Endothelial cell of umbilical vein (primary cell): Measurements from ENCODE around the gene CMTM8. TPM values are rescaled to one million over a fixed set of nuclear protein-coding genes. Genes with fewer than 3 reads are reported as not detected.
"Not testable (repeated sequence)": the region's sequence is repeated elsewhere in the genome, so short reads cannot be mapped to it uniquely, and the experiment has no call there.

Source experiments
- BruUV-seq: library from RNA; stranded (reverse); fragments of 400-500 nt; replicated peaks from 2 replicates; lab custom pipeline; 2021; lab: Mats Ljungman, UMichigan
- CTCF ChIA-PET: fragments of 300-600, 350-600 bp; sonication (Branson Sonifier 250); formaldehyde crosslinking; loops from one replicate; lab custom pipeline; 2021; ENCODE audit warnings: antibody characterized with exemption, inconsistent platforms; lab: Charles Lee
- POLR2A ChIA-PET: fragments of 300-600, 350-600 bp; sonication (Branson Sonifier 250); formaldehyde crosslinking; loops from one replicate; lab custom pipeline; 2021; ENCODE audit warnings: antibody characterized with exemption, inconsistent platforms; lab: Charles Lee
- DNase-seq: peaks from one replicate; pipeline ENCODE4 v3.0.0-alpha.2; 2011; ENCODE audit warnings: low read depth, low spot score
- FAIRE-seq: peaks from 2 replicates; lab custom pipeline; 2011; peaks lifted over from hg19 to GRCh38; lab: Jason Lieb, UNC
- H2AFZ ChIP-seq: 2 replicates; pipeline ENCODE4 v1.6.0; 2012; ENCODE audit warnings: low read depth, low read length, control low read depth, inconsistent platforms
- H3K27ac ChIP-seq: 2 replicates; pipeline ENCODE4 v1.5.1; 2011; ENCODE audit warnings: low read depth, mild to moderate bottlenecking, control low read depth, low read length, moderate library complexity; ENCODE audit not compliant: insufficient read depth
- H3K27me3 ChIP-seq, 2 experiments: 2 replicates each; pipeline versions ENCODE4 v1.6.0 to v1.6.1; 2011; ENCODE audit warnings: low read length in 2 of 2, mixed read lengths in 1 of 2; ENCODE audit not compliant: control insufficient read depth in 2 of 2, insufficient read depth in 2 of 2
- H3K36me3 ChIP-seq, 2 experiments: 2 replicates in 1 of 2; 3 replicates in 1 of 2; pipeline ENCODE4 v1.5.1; 2011; ENCODE audit warnings: low read length in 2 of 2, mild to moderate bottlenecking in 1 of 2, moderate library complexity in 1 of 2; ENCODE audit not compliant: control insufficient read depth in 2 of 2, insufficient read depth in 2 of 2; ENCODE audit errors: extremely low read depth in 1 of 2
- H3K4me1 ChIP-seq: 3 replicates; pipeline ENCODE4 v1.5.1; 2011; ENCODE audit warnings: mild to moderate bottlenecking, low read length; ENCODE audit not compliant: control insufficient read depth, insufficient read depth; ENCODE audit errors: extremely low read depth
- H3K4me2 ChIP-seq: 2 replicates; pipeline ENCODE4 v1.6.1; 2011; ENCODE audit warnings: low read length, control low read depth, mixed read lengths; ENCODE audit not compliant: insufficient read depth
- H3K4me3 ChIP-seq, 3 experiments: fragments of 200-600 bp in 1 of 3; sonication (generic), shearing (Covaris generic) in 1 of 3; replicated peaks in 1 of 3; 2 replicates each; pipeline ENCODE4 v1.5.1; 2011 to 2016; ENCODE audit warnings: control low read depth in 3 of 3, low read length in 3 of 3, mild to moderate bottlenecking in 2 of 3, inconsistent platforms in 1 of 3, low read depth in 1 of 3, moderate library complexity in 1 of 3; ENCODE audit not compliant: insufficient read depth in 1 of 3
- H3K79me2 ChIP-seq: 2 replicates; pipeline ENCODE4 v1.6.0; 2012; ENCODE audit warnings: low read length, inconsistent platforms; ENCODE audit not compliant: control insufficient read depth, insufficient read depth
- H3K9ac ChIP-seq: replicated peaks from 2 replicates; pipeline ENCODE3; 2011; ENCODE audit warnings: low read length, control low read depth; ENCODE audit not compliant: insufficient read depth; ENCODE audit errors: extremely low read depth
- H3K9me1 ChIP-seq: replicated peaks from 3 replicates; pipeline ENCODE4 v1.6.0; 2011; ENCODE audit warnings: mild to moderate bottlenecking, low read length; ENCODE audit not compliant: control insufficient read depth, insufficient read depth; ENCODE audit errors: extremely low read depth
- H3K9me3 ChIP-seq: replicated peaks from 2 replicates; pipeline ENCODE4 v1.5.1; 2012; ENCODE audit warnings: low read length, inconsistent platforms; ENCODE audit not compliant: control insufficient read depth, insufficient read depth
- H4K20me1 ChIP-seq: replicated peaks from 2 replicates; pipeline ENCODE3; 2011; ENCODE audit warnings: mild to moderate bottlenecking, low read length; ENCODE audit not compliant: control insufficient read depth, insufficient read depth; ENCODE audit errors: extremely low read depth
- EZH2 ChIP-seq: IDR thresholded peaks from 2 replicates; pipeline ENCODE4 v1.6.1; 2012; ENCODE audit warnings: borderline replicate concordance, low read depth, mild to moderate bottlenecking, moderate library complexity, low read length, inconsistent platforms; ENCODE audit not compliant: severe bottlenecking
- FOS ChIP-seq: IDR thresholded peaks from 2 replicates; pipeline ENCODE4 v1.6.1; 2011; ENCODE audit warnings: mild to moderate bottlenecking, low read length, moderate library complexity, borderline replicate concordance; ENCODE audit not compliant: insufficient read depth
- GATA2 ChIP-seq: IDR thresholded peaks from 2 replicates; pipeline ENCODE4 v1.7.0; 2011; ENCODE audit warnings: low read depth, mild to moderate bottlenecking, moderate library complexity, mixed read lengths, low read length; ENCODE audit not compliant: insufficient read length, insufficient read depth
- JUN ChIP-seq: IDR thresholded peaks from 2 replicates; pipeline ENCODE4 v1.6.1; 2011; ENCODE audit warnings: borderline replicate concordance, low read depth; ENCODE audit not compliant: insufficient read length, insufficient read depth
- MYC ChIP-seq: IDR thresholded peaks from one replicate; pipeline ENCODE4 v1.6.1; 2011; ENCODE audit warnings: mild to moderate bottlenecking, low read depth, low read length
- POLR2A ChIP-seq: IDR thresholded peaks from 2 replicates; pipeline ENCODE4 v1.6.1; 2012; ENCODE audit warnings: low read depth, mild to moderate bottlenecking, control low read depth, low read length
- POLR2AphosphoS5 ChIP-seq: IDR thresholded peaks from 2 replicates; pipeline ENCODE4 v1.6.1; 2012; ENCODE audit warnings: low read depth, mild to moderate bottlenecking, control low read depth, low read length, moderate library complexity; ENCODE audit not compliant: insufficient read depth
- dilution Hi-C: fragments of 300-500 bp; cut with MboI; formaldehyde crosslinking; loops from one replicate; pipeline ENCODE4 v1.15.0; 2019; ENCODE audit warnings: low sequenced_read_pairs; ENCODE audit not compliant: extremely low pct_ligation_motif_present
- intact Hi-C: fragments of 100-400 bp; cut with micrococcal nuclease; formaldehyde crosslinking; loops from one replicate; pipeline ENCODE4 v1.10.0; 2022
- polyA plus RNA-seq, 4 experiments: library from polyadenylated mRNA; depleted of rRNA in 3 of 4; stranded (reverse) in 3 of 4; unstranded in 1 of 4; fragments of >200 nt; gene quantifications; 2 replicates each; pipeline versions ENCODE4 v1.2.1 to v1.2.3, GENCODE V29; 2011 to 2012; ENCODE audit warnings: missing spikeins in 1 of 4
- total RNA-seq: library from RNA; stranded (reverse); gene quantifications from 2 replicates; pipeline ENCODE4 v1.2.3, GENCODE V29; 2021
- TF ChIP-seq, protein P1 (sequence below): IDR thresholded peaks from 2 replicates; pipeline ENCODE4 v1.6.1; 2011; ENCODE audit not compliant: insufficient read depth, insufficient read length
- TF ChIP-seq, protein P2 (sequence below), 2 donors: IDR thresholded peaks; 1 replicate in 1 of 2; 2 replicates in 1 of 2; pipeline ENCODE4 v1.5.1; 2011; ENCODE audit warnings: low read length in 2 of 2, mild to moderate bottlenecking in 2 of 2, moderate library complexity in 2 of 2, control low read depth in 1 of 2, inconsistent platforms in 1 of 2, low read depth in 1 of 2; ENCODE audit not compliant: insufficient read depth in 1 of 2; ENCODE audit errors: extremely low read depth in 1 of 2

The CMTM8 gene
- total and polyA plus RNA-seq, 2 donors (not counting 3 experiments of a cell fraction or from before 2014, with no cell fraction given): 7.3 to 11.9 TPM

DNA sequence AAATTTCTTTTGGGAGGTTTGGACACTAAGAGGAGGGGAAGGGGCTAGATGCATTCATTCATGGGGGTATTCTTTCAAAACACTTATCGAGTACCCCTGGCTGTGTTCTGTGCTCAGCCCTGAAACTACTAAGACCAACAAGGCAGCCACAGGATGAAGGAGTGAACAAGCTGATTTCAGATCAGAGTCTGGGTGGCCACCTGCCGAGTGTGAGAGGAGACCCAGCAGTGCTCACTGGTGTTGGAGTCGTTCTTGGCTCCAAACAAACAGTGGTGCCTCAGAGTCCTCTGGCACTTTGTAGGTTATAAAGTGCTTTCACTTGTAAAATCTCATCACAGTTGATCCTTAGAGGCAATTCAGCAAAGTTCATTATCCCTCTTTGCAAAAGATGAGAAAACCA is 48.8 kb upstream of the CMTM8 start:
- no peaks in the 10 kb centered on the region for H3K9me3 ChIP-seq
- no peak overlapping the region for H2AFZ ChIP-seq
- no peaks in the 10 kb centered on the region for H3K4me1 ChIP-seq
- FAIRE-seq: no peak
- H3K9ac ChIP-seq: no peak overlapping the region
- H3K4me2 ChIP-seq: no peak overlapping the region
- dilution Hi-C loops: no loop called here
- TF ChIP-seq JUN (no peak), FOS (no peak), POLR2A (no peak), MYC (no peak), POLR2AphosphoS5 (no peak), GATA2 (no peak), EZH2 (no peak)
- TF ChIP-seq, protein P1, sequence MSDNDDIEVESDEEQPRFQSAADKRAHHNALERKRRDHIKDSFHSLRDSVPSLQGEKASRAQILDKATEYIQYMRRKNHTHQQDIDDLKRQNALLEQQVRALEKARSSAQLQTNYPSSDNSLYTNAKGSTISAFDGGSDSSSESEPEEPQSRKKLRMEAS: no peak
- TF ChIP-seq, protein P2, sequence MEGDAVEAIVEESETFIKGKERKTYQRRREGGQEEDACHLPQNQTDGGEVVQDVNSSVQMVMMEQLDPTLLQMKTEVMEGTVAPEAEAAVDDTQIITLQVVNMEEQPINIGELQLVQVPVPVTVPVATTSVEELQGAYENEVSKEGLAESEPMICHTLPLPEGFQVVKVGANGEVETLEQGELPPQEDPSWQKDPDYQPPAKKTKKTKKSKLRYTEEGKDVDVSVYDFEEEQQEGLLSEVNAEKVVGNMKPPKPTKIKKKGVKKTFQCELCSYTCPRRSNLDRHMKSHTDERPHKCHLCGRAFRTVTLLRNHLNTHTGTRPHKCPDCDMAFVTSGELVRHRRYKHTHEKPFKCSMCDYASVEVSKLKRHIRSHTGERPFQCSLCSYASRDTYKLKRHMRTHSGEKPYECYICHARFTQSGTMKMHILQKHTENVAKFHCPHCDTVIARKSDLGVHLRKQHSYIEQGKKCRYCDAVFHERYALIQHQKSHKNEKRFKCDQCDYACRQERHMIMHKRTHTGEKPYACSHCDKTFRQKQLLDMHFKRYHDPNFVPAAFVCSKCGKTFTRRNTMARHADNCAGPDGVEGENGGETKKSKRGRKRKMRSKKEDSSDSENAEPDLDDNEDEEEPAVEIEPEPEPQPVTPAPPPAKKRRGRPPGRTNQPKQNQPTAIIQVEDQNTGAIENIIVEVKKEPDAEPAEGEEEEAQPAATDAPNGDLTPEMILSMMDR (IDR thresholded peaks at IDR 0.05; ENCODE audit: extremely low read depth in 1 of 2, insufficient read depth in 1 of 2, low read depth in 1 of 2, low read length in 2 of 2): no peak
- H3K36me3 ChIP-seq: no peaks in the 10 kb centered on the region
- DNase-seq: no peak
- peaks cover 0 to 8% of the 10 kb centered on the region in 2 experiments for H3K27me3 ChIP-seq
- POLR2A ChIA-PET: no interaction called here
- no peaks in the 10 kb centered on the region for H3K9me1 ChIP-seq
- intact Hi-C loops: no loop called here
- CTCF ChIA-PET: no interaction called here
- no peaks in the 10 kb centered on the region for H4K20me1 ChIP-seq
- BruUV-seq: no TSS peak
- H3K79me2 ChIP-seq: no peaks in the 10 kb centered on the region
- no peak overlapping the region for H3K4me3 ChIP-seq
- H3K27ac ChIP-seq: no peak overlapping the region

DNA sequence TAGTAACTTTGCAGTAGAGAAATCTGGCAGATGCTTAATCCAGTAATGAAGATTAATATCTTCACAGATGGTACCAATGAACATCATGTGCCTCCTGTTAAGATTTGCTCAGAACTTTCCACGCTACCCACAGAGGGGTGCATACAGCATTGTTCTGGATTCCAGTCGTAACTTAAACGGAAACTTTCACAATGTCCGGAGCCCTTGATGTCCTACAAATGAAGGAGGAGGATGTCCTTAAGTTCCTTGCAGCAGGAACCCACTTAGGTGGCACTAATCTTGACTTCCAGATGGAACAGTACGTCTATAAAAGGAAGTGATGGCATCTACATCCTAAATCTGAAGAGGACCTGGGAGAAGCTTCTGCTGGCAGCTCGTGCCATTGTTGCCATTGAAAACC is 47.9 kb upstream of the CMTM8 start:
- BruUV-seq, CTCF ChIA-PET, DNase-seq: not testable (repeated sequence)

More for the DNA sequence above, 47.9 kb upstream of the CMTM8 start:
- H2AFZ ChIP-seq, H3K79me2 ChIP-seq, H3K9ac ChIP-seq, H3K27ac ChIP-seq, H3K4me3 ChIP-seq, H3K9me3 ChIP-seq, POLR2A ChIA-PET, FAIRE-seq, H3K27me3 ChIP-seq, H4K20me1 ChIP-seq, H3K36me3 ChIP-seq, H3K9me1 ChIP-seq, H3K4me2 ChIP-seq, intact Hi-C loops, H3K4me1 ChIP-seq, dilution Hi-C loops: not testable (repeated sequence)
